D341Med (cell line): ENCODE results near the gene RAPGEF2.
"Not testable (repeated sequence)": the region's sequence is repeated elsewhere in the genome, so short reads cannot be mapped to it uniquely, and the experiment has no call there.

Source experiments
- DNase-seq: peaks from one replicate; pipeline ENCODE4 v3.0.0; 2012; ENCODE audit warnings: low spot score

The RAPGEF2 gene

GRCh38 chr4:159369256-159369655 lies 266.4 kb downstream of the RAPGEF2 start:
- DNase-seq, result no peak

DNA sequence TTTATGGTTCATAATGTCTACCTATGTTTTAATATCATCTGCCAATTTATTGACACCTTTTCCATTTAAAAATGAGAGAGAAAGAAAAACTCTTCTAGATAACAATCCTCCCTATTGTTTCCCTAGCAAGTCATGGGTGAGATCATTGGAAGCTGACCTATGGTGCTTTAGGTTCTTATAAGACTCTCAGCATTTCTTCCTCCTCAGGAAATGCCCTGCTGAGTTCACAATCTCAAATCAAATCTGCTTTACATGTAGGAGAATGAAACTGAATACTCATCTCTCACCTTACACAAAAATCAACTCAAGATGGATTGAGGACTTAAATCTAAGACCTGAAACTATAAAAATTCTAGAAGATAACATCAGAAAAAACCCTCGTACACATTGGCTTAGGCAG lies 267.4 kb downstream of the RAPGEF2 start:
- DNase-seq, result no peak

DNA sequence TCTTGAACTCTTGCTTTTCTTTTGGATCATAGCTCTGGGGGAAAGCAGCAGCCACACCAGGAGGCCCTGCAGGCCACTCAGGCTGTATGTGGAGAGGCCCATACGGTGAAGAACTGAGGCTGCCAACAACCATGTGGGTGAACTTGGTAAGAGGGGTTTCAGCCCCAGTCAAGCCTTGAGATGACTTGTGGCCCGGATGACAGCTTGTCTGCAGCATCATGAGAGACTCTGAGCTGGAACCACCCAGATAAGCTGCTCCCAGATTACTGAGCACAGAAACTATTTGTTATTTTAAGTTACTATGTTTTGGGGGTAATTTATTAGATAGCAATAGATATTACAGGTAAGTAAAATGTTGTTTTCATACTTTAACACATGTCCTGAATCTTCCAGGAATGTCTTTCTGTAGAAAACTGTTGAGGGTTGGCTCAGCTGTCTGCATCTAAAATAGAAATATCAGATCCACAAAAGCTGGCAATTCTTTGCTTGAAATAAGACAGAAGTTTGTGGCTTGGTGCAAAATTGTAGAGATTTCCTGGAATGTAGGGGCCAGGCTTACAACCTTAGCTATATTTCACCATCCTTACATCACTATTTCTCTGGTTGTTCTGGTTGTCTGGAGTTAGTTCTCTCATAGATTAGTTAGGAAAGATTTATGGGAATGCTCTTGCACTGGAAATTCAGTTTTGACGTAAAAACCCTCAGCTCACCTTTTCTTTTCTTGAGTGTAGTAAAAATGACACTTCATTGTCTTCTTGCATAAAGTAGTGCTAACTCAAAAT lies 272.1 kb downstream of the RAPGEF2 start:
- DNase-seq, result no peak

DNA sequence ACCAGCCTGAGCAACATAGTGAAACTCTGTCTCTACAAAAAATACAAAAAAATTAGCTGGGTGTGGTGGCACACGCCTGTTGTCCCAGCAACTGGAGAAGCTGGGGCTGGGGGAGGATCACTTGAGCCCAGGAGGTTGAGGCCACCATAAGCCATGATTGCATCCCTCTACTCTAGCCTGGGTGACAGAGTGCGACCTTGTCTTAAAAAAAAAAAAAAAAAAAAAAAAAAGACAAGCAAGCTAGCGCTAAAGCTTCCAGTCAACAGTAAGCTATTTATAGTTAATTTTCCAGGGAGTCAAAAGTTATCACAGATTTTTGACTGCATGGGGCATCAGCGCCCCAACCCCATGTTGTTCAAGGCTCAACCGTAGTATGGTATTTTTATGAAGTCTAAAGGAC lies 273.4 kb downstream of the RAPGEF2 start:
- no peak for DNase-seq

- DNase-seq, result no peak
Measured at GRCh38 chr4:159378056-159378616, 275.3 kb downstream of the RAPGEF2 start.

DNA sequence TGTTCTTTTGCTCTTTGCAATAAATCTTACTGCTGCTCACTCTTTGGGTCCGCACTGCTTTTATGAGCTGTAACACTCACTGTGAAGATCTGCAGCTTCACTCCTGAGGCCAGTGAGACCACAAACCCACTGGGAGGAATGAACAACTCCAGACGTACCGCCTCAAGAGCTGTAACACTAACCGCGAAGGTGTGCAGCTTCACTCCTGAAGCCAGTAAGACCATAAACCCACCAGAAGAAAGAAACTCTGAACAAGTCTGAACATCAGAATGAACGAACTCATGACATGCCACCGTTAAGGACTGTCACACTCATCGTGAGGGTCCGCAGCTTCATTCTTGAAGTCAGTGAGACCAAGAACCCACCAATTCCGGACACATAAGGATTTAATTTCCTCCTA lies 276.2 kb downstream of the RAPGEF2 start:
- not testable (repeated sequence) for DNase-seq

GRCh38 chr4:159379836-159380235 lies 277.0 kb downstream of the RAPGEF2 start:
- no peak for DNase-seq

DNA sequence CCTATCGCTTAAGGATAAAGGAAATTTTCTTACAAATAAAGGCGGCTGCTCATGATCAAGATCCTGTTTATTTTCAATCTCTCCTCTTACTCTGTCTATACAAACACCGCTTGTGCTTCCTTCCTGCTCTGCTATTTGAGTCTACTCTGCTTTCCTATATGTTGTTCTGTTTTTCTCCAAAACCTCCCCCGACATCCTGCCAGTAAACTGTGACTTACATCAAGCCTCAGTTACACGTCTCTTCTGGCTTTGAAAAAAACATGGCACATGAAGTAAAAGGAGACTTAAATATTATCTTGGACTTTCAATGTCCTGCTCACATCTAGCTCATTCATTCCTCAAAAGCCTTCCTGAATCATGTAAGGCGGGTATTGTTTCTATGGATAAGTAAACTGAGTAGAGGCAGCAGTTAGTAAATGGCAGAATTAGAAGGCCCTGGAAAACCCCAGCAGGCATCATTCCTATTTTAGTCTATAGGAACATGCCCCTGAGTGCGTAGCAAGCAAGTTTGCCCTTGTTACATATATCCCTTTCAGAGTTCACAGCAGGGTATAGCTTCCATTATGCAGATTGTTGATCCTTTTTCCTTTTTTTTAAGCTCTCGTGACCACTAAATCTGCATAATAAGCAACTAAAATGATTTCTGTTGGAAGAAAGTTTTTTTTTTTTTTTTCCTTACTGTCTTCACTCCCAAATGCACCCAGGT lies 280.1 kb downstream of the RAPGEF2 start:
- no peak for DNase-seq

GRCh38 chr4:159383562-159383931 lies 280.7 kb downstream of the RAPGEF2 start:
- DNase-seq, result no peak

DNA sequence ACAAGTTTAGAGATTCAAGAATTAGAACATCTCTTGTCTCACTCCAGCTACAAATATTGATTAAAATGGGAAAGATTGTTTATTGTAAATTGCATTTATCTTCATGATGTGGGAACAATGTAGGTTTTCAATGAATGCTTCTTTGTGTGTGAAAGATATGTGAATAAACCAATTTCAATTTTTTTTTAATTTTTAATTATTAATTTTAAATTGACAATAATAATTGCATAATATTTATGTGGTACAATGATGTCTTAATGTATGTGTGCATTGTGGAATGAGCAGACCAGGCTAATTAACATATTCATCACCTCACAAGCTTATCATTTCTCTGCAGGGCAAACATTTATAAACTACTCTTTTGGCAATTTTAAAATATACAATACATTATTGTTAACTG lies 281.1 kb downstream of the RAPGEF2 start:
- DNase-seq, result no peak

DNA sequence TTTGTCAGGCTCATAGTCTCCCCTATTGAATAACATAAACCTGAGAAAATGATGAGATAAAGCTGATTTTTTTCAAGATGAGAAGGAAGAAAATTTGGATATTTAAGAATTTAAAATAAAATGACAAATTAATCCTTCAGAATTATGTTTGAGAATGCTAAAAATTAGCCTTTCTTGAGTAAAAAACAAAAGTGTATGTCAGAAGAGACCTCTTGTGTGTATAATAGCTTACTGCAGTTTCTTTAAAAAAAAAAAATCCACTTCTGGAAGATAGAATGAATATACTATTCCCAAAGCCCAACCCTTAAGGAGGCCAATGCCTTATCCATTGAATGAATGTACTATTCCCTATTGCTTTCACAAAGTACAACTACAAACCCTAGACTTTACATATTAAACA lies 281.8 kb downstream of the RAPGEF2 start:
- DNase-seq, result no peak

GRCh38 chr4:159386620-159387019 lies 283.7 kb downstream of the RAPGEF2 start:
- DNase-seq, result no peak

DNA sequence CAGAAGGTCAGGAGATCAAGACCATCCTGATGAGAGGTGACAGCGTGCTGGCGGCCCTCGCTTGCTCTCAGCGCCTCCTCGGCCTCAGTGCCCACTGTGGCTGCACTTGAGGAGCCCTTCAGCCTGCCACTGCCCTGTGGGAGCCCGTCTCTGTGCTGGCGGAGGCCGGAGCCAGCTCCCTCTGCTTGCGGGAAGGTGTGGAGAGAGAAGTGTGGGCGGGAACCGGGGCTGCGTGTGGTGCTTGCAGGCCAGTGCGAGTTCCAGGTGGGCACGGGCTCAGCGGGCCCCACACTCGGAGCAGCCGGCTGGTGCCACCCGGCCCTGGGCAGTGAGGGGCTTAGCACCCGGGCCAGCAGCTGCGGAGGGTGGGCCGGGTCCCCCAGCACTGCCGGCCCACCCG lies 286.9 kb downstream of the RAPGEF2 start:
- no peak for DNase-seq

- DNase-seq, result no peak
Measured at GRCh38 chr4:159390648-159391047, 287.8 kb downstream of the RAPGEF2 start.

- no peak for DNase-seq
Measured at GRCh38 chr4:159395693-159396092, 292.8 kb downstream of the RAPGEF2 start.

GRCh38 chr4:159396151-159396550 lies 293.3 kb downstream of the RAPGEF2 start:
- DNase-seq, result no peak

- DNase-seq, result no peak
Measured at GRCh38 chr4:159398236-159398638, 295.4 kb downstream of the RAPGEF2 start.

GRCh38 chr4:159400558-159401225 lies 297.8 kb downstream of the RAPGEF2 start:
- DNase-seq, result no peak

- DNase-seq, result no peak
Measured at GRCh38 chr4:159401226-159401712, 298.4 kb downstream of the RAPGEF2 start.

DNA sequence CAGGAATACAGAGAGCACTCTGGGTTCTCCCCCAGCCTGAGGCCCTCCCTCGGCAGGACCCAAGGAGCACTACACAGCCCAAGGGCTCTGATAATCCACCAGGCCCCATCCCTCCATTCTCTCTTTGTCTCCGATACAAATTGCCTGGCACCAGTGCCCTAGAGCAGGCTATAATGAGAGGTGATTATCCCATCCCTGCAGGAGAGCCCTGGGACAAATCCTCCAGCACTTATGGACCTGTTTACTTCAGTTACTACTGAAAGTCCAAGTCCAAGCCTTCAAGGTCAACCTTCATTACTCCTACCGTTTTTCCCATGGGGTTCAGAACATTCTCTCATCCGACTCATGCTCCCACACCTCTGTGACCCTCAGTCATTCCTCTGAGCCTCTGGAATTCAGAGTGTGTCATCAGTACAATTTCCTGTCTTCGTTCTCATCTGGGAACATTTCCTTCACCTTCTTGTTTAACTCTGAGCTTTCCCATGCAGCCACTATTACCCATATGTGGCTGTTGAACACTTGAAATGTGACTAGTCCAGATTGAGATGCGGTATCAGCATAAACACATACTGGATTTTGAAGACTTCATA lies 299.0 kb downstream of the RAPGEF2 start:
- DNase-seq, result no peak
